ENCODE measurements around the gene TBC1D14.

GRCh38 chr4:7009564-7009963 lies 99.9 kb downstream of the TBC1D14 start:
- TF ChIP-seq POLR2A (IDR thresholded peaks at IDR 0.05) (no peak), CTCF (IDR thresholded peaks at IDR 0.05) (no peak), POLR2AphosphoS5 (IDR thresholded peaks at IDR 0.05) (no peak)

Measured in sigmoid colon (tissue), 4 donors.